ENCODE data around the gene DOK7.

- TF ChIP-seq POLR2A (IDR thresholded peaks at IDR 0.05; ENCODE audit: low read depth, low read length) (no peak), CTCF (IDR thresholded peaks at IDR 0.05; ENCODE audit: extremely low read depth in 1 of 2, insufficient read depth in 1 of 2, low read depth in 1 of 2, low read length in 2 of 2) (no peak), FOS (IDR thresholded peaks at IDR 0.05; ENCODE audit: borderline replicate concordance, insufficient read depth, low read length) (no peak), POLR2AphosphoS5 (IDR thresholded peaks at IDR 0.05; ENCODE audit: insufficient read depth, low read depth, low read length) (no peak), EZH2 (IDR thresholded peaks at IDR 0.05; ENCODE audit: borderline replicate concordance, low read depth, low read length, severe bottlenecking) (no peak), GATA2 (IDR thresholded peaks at IDR 0.05; ENCODE audit: insufficient read depth, insufficient read length, low read depth, low read length) (no peak), MYC (IDR thresholded peaks at IDR 0.05; ENCODE audit: low read depth, low read length) (no peak)
- TF ChIP-seq, protein P1, sequence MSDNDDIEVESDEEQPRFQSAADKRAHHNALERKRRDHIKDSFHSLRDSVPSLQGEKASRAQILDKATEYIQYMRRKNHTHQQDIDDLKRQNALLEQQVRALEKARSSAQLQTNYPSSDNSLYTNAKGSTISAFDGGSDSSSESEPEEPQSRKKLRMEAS (IDR thresholded peaks at IDR 0.05; ENCODE audit: insufficient read depth, insufficient read length), result no peak
Measured at GRCh38 chr4:3522651-3523050, 59.5 kb downstream of the DOK7 start.

Measured in endothelial cell of umbilical vein (primary cell).